Stimulated activated CD8-positive, alpha-beta memory T cell treated with anti-CD3 and anti-CD28 coated beads, Interleukin-2, amount 100 ng/mL, for 1 hour (primary cell): ENCODE measurements around the gene IL1RAPL2.
"Not testable (repeated sequence)": the region's sequence is repeated elsewhere in the genome, so short reads cannot be mapped to it uniquely, and the experiment has no call there.

Source experiments
- DNase-seq, 2 donors: peaks; one replicate each; pipeline ENCODE4 v3.0.0-alpha.2; 2020; ENCODE audit warnings: low read depth in 2 of 2

Gene IL1RAPL2

DNA sequence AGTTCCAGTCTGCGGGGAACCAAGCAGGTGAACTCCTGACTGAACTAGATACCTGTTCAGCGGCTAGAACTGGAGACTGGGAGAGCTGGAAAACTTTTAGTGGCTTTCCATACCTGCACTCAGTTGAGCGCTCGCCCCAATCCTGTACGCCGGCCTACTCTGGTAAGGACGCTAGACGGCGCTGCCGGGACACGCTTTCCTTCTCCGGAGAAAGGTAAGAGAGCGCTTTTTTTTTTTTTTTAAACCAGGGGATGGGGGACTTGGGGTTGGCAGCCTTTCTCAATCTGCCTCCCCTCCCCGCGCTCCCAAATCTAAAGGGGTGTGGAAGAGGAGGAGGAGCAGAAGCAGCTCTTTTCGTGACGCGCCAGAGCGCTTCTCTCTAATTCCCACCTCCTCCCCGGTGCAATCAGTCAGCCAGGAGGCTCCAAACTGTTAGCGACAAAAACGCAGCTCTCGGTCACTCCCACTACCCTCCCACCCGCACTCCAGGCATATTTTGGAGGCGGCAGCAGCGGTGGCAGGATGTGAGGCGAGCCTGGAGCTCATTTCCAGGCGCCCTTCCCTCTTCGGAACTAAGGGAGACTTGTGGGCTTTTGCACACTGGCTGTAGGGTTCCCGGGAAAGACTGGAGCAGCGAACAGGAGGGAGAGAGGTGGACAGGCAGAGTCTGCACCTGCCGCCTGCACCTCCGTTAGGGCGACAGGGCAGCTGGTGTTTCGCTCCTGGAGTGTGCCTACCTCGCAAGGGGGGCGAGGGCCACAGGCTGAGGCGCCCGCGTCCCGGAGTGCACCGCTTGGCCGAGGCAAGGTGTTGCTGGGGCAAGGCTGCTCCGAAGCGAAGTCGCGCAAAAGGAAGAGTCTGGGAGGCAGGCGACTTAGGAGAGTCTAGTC is at the start of gene IL1RAPL2:
TSS of gene IL1RAPL2 (plus strand) at position 409 of the 890 bp plus-strand sequence.
- DNase-seq, result no peak

DNA sequence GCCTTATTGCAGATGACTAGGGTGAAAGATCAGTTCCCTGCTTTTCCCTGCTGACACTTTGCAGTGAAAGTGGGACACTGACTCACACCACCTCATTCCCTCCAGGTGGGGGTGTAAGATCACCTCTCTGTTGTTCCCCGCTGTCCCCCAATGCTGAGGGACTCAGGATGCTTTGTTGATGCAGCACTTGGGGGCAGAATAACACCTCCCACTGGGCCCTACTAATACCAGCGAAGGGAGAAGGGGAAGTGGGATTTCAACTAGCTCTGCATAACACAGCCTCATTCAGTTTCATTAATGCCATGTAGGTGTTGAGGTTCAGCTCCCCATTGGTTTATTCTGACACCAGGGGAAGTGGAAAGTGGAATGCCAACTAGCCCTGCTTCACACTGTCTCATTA is 43.6 kb upstream of the IL1RAPL2 start:
- no peak for DNase-seq

DNA sequence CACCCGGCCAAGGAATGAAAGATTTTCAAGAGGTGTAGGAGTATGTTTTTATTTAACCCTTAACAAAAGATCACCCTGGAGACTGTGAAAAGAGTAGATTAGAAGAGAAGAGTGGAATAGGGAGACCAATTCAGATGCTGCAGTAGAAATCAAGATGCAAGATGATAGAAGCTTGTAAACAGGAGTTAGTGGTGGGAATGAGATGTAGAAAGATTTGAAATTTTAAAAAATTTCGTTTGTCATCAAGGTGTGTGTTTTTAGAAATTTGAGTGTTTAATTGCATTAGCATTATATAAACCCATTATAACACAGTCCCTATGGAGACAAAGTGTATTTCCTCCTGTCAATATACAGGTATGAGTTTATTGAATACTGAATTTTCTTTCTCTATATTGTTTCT is 42.1 kb upstream of the IL1RAPL2 start:
- no peak for DNase-seq

DNA sequence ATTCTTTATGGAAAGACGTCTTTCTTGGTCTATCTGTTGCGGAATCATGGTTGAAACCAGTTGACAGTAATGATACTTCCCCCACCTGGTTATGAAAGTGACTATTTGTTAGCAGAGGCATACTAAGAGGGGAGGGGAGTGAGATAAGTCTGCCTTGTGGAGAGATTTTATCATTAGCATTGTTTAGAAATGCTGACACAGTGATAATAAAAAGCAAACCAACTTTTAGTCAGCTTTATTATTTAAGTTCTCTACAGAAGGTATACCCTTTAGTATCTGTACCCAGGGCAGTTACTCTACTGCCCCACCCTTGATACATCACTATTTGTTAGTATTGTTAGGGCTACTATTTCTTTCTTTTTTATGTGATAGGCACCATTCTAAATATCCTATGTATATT is 26.9 kb upstream of the IL1RAPL2 start:
- DNase-seq, result no peak

DNA sequence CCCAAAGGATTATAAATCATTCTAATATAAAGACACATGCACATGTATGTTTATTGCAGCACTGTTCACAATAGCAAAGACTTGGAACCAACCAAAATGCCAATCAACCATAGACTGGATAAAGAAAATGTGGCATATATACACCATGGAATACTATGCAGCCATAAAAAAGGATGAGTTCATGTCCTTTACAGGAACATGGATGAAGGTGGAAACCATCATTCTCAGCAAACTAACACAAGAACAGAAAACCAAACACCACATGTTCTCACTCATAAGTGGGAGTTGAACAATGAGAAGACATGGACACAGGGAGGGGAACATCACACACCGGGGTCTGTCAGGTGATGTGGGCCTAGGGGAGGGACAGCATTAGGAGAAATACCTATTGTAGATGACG is 23.6 kb upstream of the IL1RAPL2 start:
- not testable (repeated sequence) for DNase-seq

DNA sequence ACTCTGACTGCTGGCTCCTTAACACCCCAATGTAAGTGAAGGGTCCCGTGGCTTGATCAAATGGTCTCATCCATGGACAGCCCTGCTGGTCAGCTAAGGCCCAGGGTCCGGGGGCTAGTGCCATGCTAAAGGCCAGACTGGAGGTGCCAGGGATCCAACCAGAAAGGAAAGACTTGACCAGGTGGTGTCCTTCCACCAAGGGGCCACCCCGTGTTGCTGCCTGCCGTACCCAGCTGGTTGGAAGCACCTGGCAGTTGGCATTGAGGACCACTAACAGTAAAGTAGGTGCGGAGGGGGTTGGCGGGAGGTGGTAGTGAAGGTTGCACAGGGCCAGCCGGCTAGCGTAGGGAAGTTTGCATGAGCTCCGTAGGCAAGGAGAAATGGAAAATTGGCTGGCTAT is 1.7 kb upstream of the IL1RAPL2 start:
- DNase-seq, result no peak

DNA sequence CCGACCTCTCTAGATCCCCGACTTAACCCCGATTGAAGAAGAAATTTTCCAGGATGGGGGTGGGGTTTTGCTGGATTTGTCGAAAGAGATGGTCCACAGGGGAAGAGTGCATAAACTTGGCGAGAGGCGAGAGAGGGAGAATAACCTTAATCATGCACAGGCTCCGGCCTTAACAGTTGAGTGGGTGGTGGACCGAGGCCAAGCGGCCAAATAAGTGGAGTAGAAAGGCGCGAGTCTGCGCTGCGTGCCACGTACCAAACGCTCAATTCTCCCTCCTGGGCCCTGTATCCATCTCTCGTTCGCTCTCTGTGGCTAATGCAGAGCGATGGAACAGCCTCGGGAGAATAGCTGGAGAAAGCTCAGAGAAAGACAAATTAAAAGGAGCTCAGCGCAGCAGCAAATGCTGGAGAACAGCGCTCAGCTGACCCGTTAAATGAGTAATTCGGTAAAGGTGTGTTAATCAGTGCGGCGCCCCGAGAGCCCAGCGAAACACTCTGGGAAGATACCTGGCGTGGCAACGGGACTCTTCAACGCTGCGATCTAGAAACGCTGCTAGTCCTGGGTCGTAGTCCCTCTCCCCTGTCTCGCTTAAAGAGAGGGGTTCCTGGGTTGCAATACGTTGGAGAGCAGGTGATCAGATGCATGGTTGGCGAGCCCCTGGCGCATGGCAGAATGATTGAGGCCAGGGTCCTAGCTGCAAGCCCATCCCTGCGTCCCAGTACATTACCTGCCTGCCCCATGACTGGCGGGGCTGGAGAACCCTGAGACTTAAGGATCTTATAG is 887 bp upstream of the IL1RAPL2 start:
- no peak for DNase-seq

DNA sequence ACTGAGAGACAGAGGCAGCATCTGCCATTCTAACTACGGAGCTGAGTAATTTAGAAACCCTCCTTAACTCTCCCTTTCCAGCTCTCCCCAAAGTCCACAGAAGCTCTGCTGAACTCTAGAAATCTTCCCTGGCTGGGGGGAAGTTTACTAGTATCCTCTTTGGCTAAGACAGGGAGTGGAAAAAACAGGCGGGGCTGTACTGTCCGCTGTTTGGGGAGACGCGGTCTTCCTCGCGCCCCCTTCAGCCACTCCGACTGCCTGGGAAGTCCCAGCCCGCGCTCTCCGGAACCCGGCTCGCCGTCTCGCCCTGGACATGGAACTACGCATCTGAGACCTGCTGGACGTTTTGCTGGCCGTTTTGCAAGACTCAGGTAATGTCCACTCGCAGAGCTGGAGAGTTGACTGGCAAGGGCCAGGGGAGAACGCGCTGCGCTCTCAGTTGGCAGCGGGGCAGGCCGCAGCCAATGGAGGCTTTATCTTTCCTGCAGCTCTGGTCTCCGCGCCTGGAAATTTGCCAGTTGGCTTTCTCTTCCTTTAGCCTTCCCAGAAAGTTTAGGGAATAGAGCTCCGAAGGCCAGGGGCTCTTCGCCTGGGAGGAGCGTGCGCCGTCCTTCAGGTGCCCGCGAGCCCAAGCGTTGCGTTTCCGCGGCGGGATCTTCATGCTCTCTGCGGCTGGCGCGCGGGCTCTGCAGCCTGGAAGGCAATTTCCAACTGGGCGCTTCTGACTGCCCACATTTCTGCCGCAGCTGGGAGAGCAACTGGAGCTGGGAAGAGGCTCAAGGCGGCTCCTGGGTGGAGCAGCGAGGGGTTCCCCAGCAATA is 892 bp downstream of the IL1RAPL2 start:
- no peak for DNase-seq

DNA sequence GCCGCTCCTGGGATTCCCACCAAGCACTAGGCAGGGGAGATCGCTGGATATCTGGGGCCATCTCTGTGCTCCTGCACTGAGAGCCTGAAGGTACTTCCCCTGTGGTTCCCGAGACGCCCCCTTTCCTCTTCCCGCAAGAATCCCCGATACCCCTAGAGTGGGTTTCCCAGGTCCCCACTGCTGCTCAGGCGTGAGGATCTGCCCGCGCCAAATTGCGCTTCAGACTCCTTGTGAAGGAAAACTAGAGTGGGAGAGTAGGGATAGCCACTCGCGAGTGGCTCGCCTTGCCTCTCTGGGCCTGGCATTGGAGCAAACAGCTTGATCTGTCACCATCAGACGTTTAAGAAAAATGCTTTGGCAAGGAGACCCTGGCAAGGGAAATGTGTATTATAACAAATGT is 1.5 kb downstream of the IL1RAPL2 start:
- no peak for DNase-seq

DNA sequence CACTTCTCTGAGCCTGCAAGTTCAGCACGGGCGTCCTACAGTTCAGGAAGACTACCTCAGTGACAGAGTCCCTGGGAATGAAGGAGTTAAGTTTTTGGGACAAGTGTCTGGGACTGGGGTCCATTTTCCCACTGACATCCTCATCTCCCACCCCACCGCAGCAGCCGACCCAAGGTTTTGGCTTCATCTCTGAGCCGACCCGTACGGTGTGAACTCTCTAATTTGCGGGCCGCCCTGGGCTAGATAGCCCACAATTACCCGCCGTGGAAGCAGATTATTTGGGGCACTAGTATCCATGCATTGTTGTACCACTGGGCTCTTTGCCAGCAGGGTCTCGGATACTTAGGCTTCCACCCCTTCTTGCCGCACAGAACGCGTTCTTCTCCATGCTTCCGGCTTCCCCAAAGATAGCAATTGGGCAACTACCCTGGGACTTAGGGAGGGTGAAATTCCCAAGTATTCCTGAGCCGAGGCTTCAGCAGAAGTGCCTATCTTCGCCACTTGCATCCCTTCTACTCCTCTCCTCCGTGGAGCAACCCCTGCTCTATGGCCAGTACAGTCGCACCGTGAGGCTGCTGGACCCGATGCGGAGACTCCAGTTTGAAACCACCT is 2.4 kb downstream of the IL1RAPL2 start:
- DNase-seq, result no peak

DNA sequence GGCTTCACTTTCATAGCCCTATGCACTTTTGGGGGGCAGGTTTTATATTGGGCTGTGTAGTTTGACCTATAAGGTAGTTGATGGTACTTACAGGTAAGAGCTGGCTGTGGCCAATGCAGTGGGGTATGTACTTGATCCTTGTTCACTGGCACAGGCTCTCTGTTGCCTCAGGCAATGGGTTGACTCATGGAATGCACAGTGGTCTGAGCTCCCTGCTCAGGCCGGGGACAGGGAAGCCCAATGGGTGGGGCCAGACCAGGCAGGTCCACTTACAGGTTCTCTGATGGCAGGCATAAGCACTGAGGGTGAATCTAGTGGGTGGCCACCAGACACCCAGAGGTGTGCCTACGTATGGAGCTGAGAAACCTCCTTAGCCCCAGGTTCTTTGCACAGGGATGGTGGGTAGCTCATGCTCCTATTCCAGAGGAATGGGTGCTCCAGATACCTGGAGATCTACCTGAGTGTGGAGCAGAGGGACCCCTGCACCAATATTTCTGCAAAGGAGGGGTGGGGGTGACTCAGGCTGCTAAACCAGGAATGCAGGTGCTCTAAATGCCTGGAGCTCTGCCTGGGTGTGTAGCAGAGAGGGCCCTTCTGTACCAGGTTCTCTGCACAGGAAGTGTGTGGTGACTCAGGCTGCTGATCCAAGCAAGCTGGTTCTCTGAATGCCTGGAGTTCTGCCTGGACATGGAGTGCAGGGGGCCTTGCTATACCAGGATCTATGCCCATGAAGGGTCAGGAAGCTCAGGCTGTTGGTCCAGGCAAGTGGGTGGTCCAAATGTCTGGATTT is 52.3 kb downstream of the IL1RAPL2 start:
- no peak for DNase-seq

DNA sequence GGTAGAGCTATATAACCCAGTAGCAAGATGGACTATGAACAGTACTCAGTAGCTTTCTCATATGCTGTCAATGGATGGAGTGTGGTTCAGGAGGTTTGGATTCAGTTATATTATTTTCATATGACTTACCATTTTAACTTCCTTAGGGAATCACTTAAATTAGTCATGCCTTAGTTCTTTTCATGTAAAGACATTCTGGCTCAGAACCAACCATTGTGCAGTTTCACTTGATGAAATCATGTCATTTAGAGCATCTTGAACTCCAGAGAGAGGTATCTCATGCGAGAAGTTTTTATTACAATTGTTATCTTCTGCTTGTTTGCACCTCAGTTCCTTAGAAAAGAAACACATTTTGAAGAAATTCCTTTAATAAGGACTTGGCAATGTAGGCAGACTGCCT is 55.8 kb downstream of the IL1RAPL2 start:
- DNase-seq, result no peak

DNA sequence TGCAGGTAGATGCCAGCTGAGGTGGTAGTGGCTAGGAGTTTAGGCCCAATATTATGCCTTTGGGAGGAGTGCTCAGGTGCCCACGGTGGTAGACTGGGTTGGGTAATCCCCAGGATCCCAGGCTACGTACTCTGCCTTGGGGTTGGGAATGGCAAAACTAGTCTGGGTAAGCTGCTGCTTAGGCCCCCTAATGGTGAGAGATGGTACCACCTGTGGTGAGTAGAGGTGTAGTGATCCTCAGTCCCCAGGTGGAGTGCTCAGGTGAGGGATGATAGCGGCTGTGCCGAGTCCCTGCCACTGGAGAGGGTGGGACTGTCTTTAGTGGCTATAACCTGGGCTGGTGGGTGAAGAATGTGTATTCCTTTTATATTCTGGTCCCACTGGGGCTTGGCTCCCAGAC is 75.2 kb downstream of the IL1RAPL2 start:
- DNase-seq, result no peak

DNA sequence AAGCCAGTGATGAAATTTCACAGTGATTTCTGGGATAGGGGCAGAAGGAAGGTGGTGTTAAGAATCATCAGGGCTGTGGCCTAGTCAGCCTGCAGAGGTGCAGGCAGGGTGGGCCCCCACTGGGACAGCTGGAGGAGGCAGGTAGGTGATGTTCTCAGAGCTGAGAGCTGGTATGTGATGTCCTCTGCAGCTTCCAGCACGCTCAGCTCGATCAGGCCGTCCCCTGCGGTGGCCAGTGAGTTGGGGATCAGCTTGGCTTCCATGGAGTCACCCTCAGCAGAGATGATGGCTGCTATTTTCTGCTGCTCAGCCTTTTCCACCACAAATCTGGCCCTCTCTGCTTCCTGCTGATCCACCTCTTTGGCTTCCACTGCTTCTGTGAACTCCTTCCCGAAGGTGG is 81.1 kb downstream of the IL1RAPL2 start:
- no peak for DNase-seq

DNA sequence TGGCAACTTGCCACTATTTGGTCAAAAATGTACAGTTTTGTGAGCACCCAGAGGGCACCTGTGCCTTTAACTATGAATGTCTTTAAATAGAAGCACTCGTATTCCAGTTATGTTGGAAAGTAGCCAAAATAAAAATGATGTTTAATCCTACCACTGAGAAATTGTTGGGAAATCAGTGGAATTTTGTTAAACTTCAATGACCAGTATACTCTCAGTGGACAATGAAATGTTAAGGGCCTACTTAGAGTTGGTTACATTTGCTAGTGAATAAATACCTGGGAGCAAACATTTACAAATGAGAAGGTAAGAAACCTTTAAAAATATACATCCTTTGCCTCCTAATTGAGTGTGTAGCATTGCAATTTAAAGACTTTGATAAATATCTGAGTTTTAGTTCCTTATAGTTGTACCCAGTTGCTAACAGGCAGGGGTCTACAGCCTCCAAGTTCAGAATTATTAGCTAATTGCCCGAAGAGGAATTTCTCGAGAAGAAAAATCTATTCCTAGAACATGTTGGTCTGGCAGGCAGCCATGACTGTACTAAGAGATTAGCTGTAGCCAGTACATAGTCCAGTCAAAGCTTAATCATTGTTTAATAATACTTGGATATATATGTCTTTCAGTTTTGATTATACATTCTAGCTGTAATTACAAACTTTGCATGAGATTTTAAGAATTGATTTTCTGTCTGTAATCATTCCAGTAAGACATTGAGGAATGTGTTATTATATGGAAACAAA is 93.2 kb downstream of the IL1RAPL2 start:
- DNase-seq, result no peak

DNA sequence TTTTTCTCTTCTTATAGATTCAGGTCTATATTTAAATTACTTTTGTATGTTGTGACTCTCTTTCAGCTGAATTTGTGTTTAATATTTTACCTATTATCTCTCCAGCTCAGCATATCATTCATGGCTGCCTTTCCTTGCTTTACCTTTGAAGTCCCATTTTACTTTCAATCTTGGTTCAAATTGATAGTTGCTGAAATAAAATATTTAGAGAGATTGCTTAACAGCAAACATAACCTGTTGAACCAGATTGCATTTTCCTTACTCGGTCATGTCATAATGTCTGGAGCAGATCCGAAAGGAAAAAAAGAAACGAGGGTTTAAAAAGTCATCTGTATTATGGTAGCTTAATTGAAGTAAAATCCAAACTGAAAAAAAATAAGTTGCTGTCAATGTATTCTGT is 94.1 kb downstream of the IL1RAPL2 start:
- no peak for DNase-seq

DNA sequence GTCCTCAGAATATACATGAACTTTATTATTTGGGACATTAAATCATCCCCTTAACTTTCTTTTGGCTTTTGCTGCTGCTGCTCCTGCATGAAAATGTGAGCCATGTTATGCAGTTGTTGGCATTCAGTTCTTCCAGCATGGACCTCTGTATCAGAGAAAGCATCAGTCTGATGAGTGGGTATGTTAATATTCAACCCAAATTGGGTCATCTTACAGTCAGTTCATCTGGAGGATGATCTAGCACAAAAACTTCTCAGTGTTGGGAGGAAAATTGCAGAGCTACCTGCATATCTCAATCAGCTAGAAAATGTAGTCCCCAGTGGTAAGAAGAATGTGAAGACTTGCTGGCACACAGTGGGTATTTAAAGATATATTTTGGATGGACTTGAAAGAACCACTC is 96.7 kb downstream of the IL1RAPL2 start:
- no peak for DNase-seq

DNA sequence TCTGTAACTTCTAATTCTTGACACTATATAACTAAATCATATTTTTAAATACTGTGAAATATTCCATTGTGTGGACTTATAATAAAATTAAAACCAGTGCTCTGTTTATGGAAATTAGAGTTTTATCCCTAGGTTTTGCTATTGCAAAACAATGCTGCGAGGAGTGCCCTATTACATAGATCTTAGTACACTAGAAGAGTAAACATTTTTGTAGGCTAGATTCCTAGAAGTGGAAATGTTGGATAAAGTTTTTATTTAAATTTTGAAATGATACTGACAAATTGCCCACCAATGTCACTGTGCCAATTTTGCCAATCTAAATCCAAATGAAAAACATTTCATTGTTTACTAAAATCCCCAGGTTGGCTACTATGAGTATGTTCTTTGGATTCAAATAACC is 99.7 kb downstream of the IL1RAPL2 start:
- no peak for DNase-seq

DNA sequence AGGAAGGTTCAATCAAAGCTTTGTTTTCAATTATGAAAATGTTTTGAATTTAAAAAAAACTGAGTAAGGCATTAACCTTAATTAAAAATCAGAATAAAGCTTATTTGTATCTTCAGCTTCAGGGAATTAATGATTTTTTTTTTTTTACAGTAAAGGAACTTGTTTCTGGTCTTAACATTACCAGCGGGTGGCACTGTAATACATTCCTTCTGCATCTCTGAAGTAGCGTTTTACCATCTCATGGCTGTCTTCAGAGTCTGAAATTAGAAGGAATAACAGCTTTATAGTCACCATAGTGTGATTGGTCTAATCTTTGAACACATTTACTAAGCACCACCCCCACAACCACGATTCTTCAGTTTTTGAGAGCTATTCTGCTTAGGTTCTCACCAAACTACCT is 102.6 kb downstream of the IL1RAPL2 start:
- DNase-seq, result no peak

DNA sequence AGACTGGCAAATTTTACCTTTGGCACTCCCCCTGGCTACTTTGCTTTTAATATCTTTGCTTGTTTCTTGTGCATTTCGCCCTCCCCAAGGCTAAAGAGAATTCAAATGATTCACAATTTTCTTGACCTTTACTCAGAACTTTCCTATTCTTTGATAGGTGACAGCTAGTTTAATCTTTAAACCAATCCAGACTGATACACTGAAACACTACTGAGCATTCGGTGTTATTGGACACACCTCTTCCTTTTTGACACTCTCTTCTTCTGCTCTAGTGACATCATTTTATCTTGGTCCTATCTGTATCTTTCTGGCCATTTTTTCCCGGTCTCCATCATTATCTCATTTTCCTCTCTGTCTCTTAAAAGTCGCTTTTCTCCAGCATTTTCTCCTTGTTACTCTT is 103.1 kb downstream of the IL1RAPL2 start:
- DNase-seq, result no peak
